ENCODE measurements around the gene CALR3.

DNA sequence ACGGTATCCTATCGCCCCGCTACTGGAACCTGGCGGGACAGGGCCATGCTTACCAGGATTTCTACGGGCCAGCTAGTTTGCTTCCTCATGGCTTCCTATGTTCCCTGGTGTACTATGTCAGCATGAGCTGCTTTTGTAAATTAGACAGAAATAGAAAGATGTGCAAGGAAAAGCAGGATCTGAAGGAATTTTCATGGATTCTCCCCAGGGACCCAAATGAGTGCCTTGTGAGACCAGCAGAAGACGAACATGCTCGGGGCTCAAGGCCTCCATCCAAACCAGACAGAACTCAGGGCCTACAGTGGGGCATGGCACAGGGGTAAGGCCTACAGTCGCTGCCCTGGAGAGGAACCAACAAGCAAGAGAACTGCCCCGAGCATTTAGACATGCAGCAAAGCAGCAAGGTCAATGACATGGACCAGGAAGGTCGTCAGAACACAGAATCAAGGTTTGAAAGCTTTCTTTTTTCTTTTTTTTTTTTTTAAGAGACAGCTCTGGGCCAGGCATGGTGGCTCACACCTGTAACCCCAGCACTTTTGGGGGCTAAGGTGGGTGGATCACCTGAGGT is 41.5 kb downstream of the CALR3 start:
- no peak for TF ChIP-seq EP300 (IDR thresholded peaks at IDR 0.05; ENCODE audit: low read depth)
- TF ChIP-seq, protein P1, sequence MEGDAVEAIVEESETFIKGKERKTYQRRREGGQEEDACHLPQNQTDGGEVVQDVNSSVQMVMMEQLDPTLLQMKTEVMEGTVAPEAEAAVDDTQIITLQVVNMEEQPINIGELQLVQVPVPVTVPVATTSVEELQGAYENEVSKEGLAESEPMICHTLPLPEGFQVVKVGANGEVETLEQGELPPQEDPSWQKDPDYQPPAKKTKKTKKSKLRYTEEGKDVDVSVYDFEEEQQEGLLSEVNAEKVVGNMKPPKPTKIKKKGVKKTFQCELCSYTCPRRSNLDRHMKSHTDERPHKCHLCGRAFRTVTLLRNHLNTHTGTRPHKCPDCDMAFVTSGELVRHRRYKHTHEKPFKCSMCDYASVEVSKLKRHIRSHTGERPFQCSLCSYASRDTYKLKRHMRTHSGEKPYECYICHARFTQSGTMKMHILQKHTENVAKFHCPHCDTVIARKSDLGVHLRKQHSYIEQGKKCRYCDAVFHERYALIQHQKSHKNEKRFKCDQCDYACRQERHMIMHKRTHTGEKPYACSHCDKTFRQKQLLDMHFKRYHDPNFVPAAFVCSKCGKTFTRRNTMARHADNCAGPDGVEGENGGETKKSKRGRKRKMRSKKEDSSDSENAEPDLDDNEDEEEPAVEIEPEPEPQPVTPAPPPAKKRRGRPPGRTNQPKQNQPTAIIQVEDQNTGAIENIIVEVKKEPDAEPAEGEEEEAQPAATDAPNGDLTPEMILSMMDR (IDR thresholded peaks at IDR 0.05), result no peak

Measured in transverse colon (tissue), 3 donors.